ENCODE data around the gene SPTBN1. TPM values are rescaled to one million over a fixed set of nuclear protein-coding genes. Genes with fewer than 3 reads are reported as not detected.

The SPTBN1 gene
- total RNA-seq, 2 donors from 2014 or later: 329 to 332 TPM

GRCh38 chr2:54589340-54590215, 133.5 kb downstream of the SPTBN1 start:
- ATAC-seq (peak; percentile 59 to 67), DNase-seq (no peak)
- intact Hi-C loops (cut with DNase I): no loop called here

- ATAC-seq (no peak), DNase-seq (no peak)
- intact Hi-C loops (cut with DNase I): no loop called here
Measured at GRCh38 chr2:54590216-54591120, 134.3 kb downstream of the SPTBN1 start.

GRCh38 chr2:54591551-54591950, 135.4 kb downstream of the SPTBN1 start:
- no peak for ATAC-seq
- DNase-seq: no peak
- intact Hi-C loops (cut with DNase I): no loop called here

GRCh38 chr2:54593249-54593648, 137.1 kb downstream of the SPTBN1 start:
- intact Hi-C loops (cut with DNase I): no loop called here
- ATAC-seq: no peak
- no peak for DNase-seq

GRCh38 chr2:54594048-54594447, 137.9 kb downstream of the SPTBN1 start:
- intact Hi-C loops (cut with DNase I): no loop called here
- DNase-seq (no peak), ATAC-seq (no peak)

- intact Hi-C loops (cut with DNase I): no loop called here
- ATAC-seq: no peak
Measured at GRCh38 chr2:54595161-54595803, 139.2 kb downstream of the SPTBN1 start.

GRCh38 chr2:54595999-54596902, 140.1 kb downstream of the SPTBN1 start:
- intact Hi-C loops (cut with DNase I): no loop called here
- ATAC-seq: peak; percentile 44 to 81
- DNase-seq: peak; percentile 69

More at GRCh38 chr2:54595161-54595803, 139.2 kb downstream of the SPTBN1 start:
- DNase-seq: no peak

GRCh38 chr2:54597153-54597848, 141.2 kb downstream of the SPTBN1 start:
- intact Hi-C loops (cut with DNase I): no loop called here
- no peak for DNase-seq
- ATAC-seq: peak; percentile 34 to 63

GRCh38 chr2:54598347-54599325, 142.5 kb downstream of the SPTBN1 start:
- intact Hi-C loops (cut with DNase I): no loop called here
- DNase-seq: no peak

GRCh38 chr2:54599326-54599710, 143.2 kb downstream of the SPTBN1 start:
- DNase-seq (no peak), ATAC-seq (no peak)
- intact Hi-C loops (cut with DNase I): no loop called here

More at GRCh38 chr2:54598347-54599325, 142.5 kb downstream of the SPTBN1 start:
- no peak for ATAC-seq

- intact Hi-C loops (cut with DNase I): no loop called here
- DNase-seq (peak; percentile 79), ATAC-seq (peak; percentile 34 to 40)
Measured at GRCh38 chr2:54599914-54600313, 143.8 kb downstream of the SPTBN1 start.

- no peak for ATAC-seq
- intact Hi-C loops (cut with DNase I): no loop called here
- no peak for DNase-seq
Measured at GRCh38 chr2:54601339-54601738, 145.2 kb downstream of the SPTBN1 start.

GRCh38 chr2:54602736-54603322, 146.7 kb downstream of the SPTBN1 start:
- no peak for DNase-seq
- intact Hi-C loops (cut with DNase I): no loop called here
- peak in 1 of 2 donors; percentile 2 for ATAC-seq

- intact Hi-C loops (cut with DNase I): no loop called here
- no peak for DNase-seq
Measured at GRCh38 chr2:54603357-54603756, 147.2 kb downstream of the SPTBN1 start.

GRCh38 chr2:54603796-54604195, 147.7 kb downstream of the SPTBN1 start:
- ATAC-seq (no peak), DNase-seq (no peak)
- intact Hi-C loops (cut with DNase I): no loop called here

More at GRCh38 chr2:54603357-54603756, 147.2 kb downstream of the SPTBN1 start:
- ATAC-seq: peak; percentile 26 to 46

- intact Hi-C loops (cut with DNase I): no loop called here
- DNase-seq (no peak), ATAC-seq (no peak)
Measured at GRCh38 chr2:54604871-54605270, 148.7 kb downstream of the SPTBN1 start.
